Measurements from ENCODE around the gene TCERG1. TPM values are rescaled to one million over a fixed set of nuclear protein-coding genes. Genes with fewer than 3 reads are reported as not detected.

Gene TCERG1
- total RNA-seq, 1 experiment from 2014 or later = 83.5 TPM

DNA sequence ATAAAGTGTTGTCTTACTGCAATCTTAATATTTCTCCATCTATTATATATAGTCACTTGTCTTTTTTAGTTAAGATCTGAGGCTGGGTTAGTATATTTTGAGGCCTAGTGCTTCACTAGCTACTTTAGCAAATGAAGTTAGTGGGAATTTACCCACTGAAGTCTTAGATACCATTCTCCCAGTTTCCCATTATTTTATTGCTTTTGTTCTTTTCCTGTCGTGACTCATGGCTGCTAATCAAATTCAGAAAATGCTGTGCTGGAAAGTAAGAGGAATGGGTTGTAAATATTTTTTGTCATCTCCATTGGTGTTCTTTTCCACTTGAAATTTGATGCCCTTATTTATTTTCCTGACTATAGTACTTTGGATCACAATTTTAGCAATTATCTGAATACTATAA is 14.2 kb downstream of the TCERG1 start (continued):
- TF ChIP-seq, protein P1, sequence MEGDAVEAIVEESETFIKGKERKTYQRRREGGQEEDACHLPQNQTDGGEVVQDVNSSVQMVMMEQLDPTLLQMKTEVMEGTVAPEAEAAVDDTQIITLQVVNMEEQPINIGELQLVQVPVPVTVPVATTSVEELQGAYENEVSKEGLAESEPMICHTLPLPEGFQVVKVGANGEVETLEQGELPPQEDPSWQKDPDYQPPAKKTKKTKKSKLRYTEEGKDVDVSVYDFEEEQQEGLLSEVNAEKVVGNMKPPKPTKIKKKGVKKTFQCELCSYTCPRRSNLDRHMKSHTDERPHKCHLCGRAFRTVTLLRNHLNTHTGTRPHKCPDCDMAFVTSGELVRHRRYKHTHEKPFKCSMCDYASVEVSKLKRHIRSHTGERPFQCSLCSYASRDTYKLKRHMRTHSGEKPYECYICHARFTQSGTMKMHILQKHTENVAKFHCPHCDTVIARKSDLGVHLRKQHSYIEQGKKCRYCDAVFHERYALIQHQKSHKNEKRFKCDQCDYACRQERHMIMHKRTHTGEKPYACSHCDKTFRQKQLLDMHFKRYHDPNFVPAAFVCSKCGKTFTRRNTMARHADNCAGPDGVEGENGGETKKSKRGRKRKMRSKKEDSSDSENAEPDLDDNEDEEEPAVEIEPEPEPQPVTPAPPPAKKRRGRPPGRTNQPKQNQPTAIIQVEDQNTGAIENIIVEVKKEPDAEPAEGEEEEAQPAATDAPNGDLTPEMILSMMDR (IDR thresholded peaks at IDR 0.05 in 2 of 3, conservative IDR thresholded peaks at IDR 0.05 in 1 of 3; ENCODE audit: borderline replicate concordance in 1 of 3, insufficient read depth in 1 of 3, low read depth in 2 of 3, low read length in 2 of 3) = no peak
- TF ChIP-seq, protein P2, sequence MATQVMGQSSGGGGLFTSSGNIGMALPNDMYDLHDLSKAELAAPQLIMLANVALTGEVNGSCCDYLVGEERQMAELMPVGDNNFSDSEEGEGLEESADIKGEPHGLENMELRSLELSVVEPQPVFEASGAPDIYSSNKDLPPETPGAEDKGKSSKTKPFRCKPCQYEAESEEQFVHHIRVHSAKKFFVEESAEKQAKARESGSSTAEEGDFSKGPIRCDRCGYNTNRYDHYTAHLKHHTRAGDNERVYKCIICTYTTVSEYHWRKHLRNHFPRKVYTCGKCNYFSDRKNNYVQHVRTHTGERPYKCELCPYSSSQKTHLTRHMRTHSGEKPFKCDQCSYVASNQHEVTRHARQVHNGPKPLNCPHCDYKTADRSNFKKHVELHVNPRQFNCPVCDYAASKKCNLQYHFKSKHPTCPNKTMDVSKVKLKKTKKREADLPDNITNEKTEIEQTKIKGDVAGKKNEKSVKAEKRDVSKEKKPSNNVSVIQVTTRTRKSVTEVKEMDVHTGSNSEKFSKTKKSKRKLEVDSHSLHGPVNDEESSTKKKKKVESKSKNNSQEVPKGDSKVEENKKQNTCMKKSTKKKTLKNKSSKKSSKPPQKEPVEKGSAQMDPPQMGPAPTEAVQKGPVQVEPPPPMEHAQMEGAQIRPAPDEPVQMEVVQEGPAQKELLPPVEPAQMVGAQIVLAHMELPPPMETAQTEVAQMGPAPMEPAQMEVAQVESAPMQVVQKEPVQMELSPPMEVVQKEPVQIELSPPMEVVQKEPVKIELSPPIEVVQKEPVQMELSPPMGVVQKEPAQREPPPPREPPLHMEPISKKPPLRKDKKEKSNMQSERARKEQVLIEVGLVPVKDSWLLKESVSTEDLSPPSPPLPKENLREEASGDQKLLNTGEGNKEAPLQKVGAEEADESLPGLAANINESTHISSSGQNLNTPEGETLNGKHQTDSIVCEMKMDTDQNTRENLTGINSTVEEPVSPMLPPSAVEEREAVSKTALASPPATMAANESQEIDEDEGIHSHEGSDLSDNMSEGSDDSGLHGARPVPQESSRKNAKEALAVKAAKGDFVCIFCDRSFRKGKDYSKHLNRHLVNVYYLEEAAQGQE (IDR thresholded peaks at IDR 0.05; ENCODE audit: low read depth) = no peak
- TF ChIP-seq ZFX (IDR thresholded peaks at IDR 0.05) = no peak
- TF ChIP-seq TCF7L2 (IDR thresholded peaks at IDR 0.05; ENCODE audit: borderline replicate concordance, extremely low read depth, insufficient read depth, insufficient read length) = no peak
- no peak for TF ChIP-seq EZH2phosphoT487 (IDR thresholded peaks at IDR 0.05; ENCODE audit: borderline replicate concordance)

DNA sequence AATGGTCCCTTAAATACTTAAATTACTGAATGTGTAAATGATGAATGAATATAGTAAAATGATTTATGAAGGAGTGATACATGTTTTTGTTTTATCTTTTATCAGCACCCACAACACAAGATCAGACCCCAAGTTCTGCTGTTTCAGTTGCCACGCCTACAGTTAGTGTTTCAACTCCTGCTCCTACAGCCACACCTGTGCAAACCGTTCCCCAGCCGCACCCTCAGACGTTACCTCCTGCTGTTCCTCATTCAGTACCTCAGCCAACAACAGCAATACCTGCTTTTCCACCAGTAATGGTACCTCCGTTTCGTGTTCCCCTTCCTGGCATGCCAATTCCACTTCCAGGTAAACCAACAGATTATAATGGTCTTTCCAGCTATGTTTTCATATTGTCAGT is 16.3 kb downstream of the TCERG1 start:
- BruUV-seq (replicated peaks) = no TSS peak
- Histone ChIP-seq H3K79me2 (ENCODE audit: insufficient read depth, low read length) (peaks cover 100% of the 10 kb centered on the region), H2AFZ (ENCODE audit: low read depth, low read length, poor library complexity, severe bottlenecking) (no peak overlapping the region), H3K4me2 (ENCODE audit: low read length) (no peak overlapping the region), H3K9me3 (ENCODE audit: control insufficient read depth in 1 of 2, insufficient read depth in 1 of 2, low read depth in 1 of 2, low read length in 2 of 2) (no peaks in the 10 kb centered on the region), H3K4me3 (replicated peaks in 1 of 2; ENCODE audit: low read depth in 1 of 2, low read length in 2 of 2) (no peak overlapping the region), H3K36me3 (ENCODE audit: control insufficient read depth in 1 of 2, insufficient read depth in 2 of 2, low read length in 2 of 2) (peaks cover 57 to 68% of the 10 kb centered on the region in 2 experiments), H3K9ac (ENCODE audit: low read length) (no peak overlapping the region), H3K9me2 (ENCODE audit: insufficient read depth) (no peaks in the 10 kb centered on the region), H3K27me3 (ENCODE audit: insufficient read depth, low read length) (no peaks in the 10 kb centered on the region), H4K20me1 (ENCODE audit: insufficient read depth) (peaks cover 53% of the 10 kb centered on the region; the same call in 1 of the 2 replicates), H3K4me1 (ENCODE audit: control insufficient read depth in 1 of 2, insufficient read depth in 2 of 2, low read length in 2 of 2) (no peaks in the 10 kb centered on the region), H3K27ac (ENCODE audit: low read depth, low read length) (no peak overlapping the region)
- ChIA-PET RAD21 (ENCODE audit: low non-redundant PET in 1 of 2, low total read pairs in 2 of 2, uncharacterized antibody in 2 of 2, unreplicated experiment in 2 of 2) (no interaction called here), POLR2A (no interaction called here), CTCF (interaction anchor here (1.4 kb wide), 1 partner anchor 16 kb away, joined by 4 read pairs; the partner anchor contains the start of gene TCERG1)
- DNase-seq (ENCODE audit: low read depth, low spot score) = no peak
- intact Hi-C loops (cut with micrococcal nuclease) = loop anchor here (10.0 kb wide), 1 partner anchor 501 kb away; no protein-coding TSS in a partner anchor
- no peak for TF ChIP-seq POLR2AphosphoS5 (IDR thresholded peaks at IDR 0.05; ENCODE audit: low read depth, low read length)
- TF ChIP-seq SIN3A (IDR thresholded peaks at IDR 0.05; ENCODE audit: low read depth) = no peak
- no peak for TF ChIP-seq POLR2A (IDR thresholded peaks at IDR 0.05; ENCODE audit: borderline replicate concordance, extremely low read depth, insufficient read depth, insufficient read length)
- no peak for TF ChIP-seq ZNF274 (IDR thresholded peaks at IDR 0.05; ENCODE audit: low read depth, low read length)
- TF ChIP-seq RAD21 (IDR thresholded peaks at IDR 0.05; ENCODE audit: low read depth) = no peak
- TF ChIP-seq CBX3 (IDR thresholded peaks at IDR 0.05; ENCODE audit: low read depth) = no peak
- no peak for TF ChIP-seq EGR1 (IDR thresholded peaks at IDR 0.05; ENCODE audit: low read depth)
- no peak for ATAC-seq

Data from HCT116 (cell line).